ENCODE data around the gene RRAGC. TPM values are rescaled to one million over a fixed set of nuclear protein-coding genes. Genes with fewer than 3 reads are reported as not detected.
A peak's percentile ranks its signal among the peaks of the same experiment; 100 is the strongest.

Gene RRAGC
- total and polyA plus RNA-seq, 10 of the 15 experiments (the other 5 are each of a cell fraction or from before 2014, with no cell fraction given) = 5.5 to 22.1 (median 15.0) TPM

DNA sequence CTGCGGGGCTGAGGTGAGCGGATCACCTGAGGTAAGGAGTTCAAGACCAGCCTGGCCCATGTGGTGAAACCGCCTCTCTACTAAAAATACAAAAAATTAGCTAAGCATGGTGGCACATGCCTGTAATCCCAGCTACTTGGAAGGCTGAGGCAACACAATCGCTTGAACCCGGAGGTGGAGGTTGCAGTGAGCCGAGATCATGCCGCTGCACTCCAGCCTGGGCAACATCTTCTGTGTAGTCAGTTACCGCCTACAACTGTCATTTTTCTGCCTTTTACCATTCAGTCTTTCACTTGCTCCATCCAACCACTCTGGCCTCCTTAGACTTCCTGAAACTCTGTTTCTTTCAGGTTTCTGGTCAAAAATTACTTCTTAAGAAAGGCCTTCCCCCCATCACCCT lies 11.4 kb upstream of the RRAGC start:
- FAIRE-seq (no peak), DNase-seq (ENCODE audit: low read depth, low spot score) (no peak), ATAC-seq (no peak)
- H3K4me2 ChIP-seq (ENCODE audit: control insufficient read depth, insufficient read depth) = peak overlapping the region; percentile 91
- RAD21 ChIA-PET (ENCODE audit: unreplicated experiment) = no interaction called here
- peaks cover 20% of the 10 kb centered on the region for H3K4me1 ChIP-seq (ENCODE audit: control insufficient read depth, insufficient read depth, low read length)
- intact Hi-C loops (cut with micrococcal nuclease; ENCODE audit: unreplicated experiment) (loop anchor here (5.0 kb wide), 1 partner anchor 121 kb away; the partner anchor contains the start of gene AKIRIN1), in situ Hi-C loops (cut with MboI) (no loop called here)
- peaks cover 25% of the 10 kb centered on the region for H3K79me2 ChIP-seq (ENCODE audit: control insufficient read depth, insufficient read depth, low read length)
- WGBS (ENCODE audit: insufficient coverage, insufficient replicate concordance, low lambda C conversion rate, missing lambda C conversion rate) = 96% methylated on average over 8 of the region's 8 CpGs
- H3K9ac ChIP-seq (ENCODE audit: control insufficient read depth, insufficient read depth, low read length) = no peak overlapping the region
- no peak overlapping the region for H3K4me3 ChIP-seq
- no peak overlapping the region for H2AFZ ChIP-seq (ENCODE audit: control insufficient read depth, low read depth, low read length)
- H3K36me3 ChIP-seq (ENCODE audit: control insufficient read depth in 2 of 2, insufficient read depth in 2 of 2, low read length in 1 of 2) = no peaks in the 10 kb centered on the region
- H4K20me1 ChIP-seq (ENCODE audit: control insufficient read depth, insufficient read depth) = no peaks in the 10 kb centered on the region
- SMC1A ChIA-PET (ENCODE audit: uncharacterized antibody, unreplicated experiment) = interaction anchor here (1.5 kb wide), 1 partner anchor 9 kb away, joined by 11 read pairs; no protein-coding TSS in a partner anchor
- no peak for TF ChIP-seq NR2F1 (conservative IDR thresholded peaks at IDR 0.05)
- TF ChIP-seq RAD51 (IDR thresholded peaks at IDR 0.05) = no peak
- no peak for TF ChIP-seq GATAD2B (conservative IDR thresholded peaks at IDR 0.05; ENCODE audit: low read depth)
- TF ChIP-seq POU2F2 (IDR thresholded peaks at IDR 0.05; ENCODE audit: borderline replicate concordance, low read depth, low read length) = no peak
- no peak for TF ChIP-seq SMARCA5 (IDR thresholded peaks at IDR 0.05)
- no peak for TF ChIP-seq HDGF (IDR thresholded peaks at IDR 0.05)
- TF ChIP-seq, protein P1, sequence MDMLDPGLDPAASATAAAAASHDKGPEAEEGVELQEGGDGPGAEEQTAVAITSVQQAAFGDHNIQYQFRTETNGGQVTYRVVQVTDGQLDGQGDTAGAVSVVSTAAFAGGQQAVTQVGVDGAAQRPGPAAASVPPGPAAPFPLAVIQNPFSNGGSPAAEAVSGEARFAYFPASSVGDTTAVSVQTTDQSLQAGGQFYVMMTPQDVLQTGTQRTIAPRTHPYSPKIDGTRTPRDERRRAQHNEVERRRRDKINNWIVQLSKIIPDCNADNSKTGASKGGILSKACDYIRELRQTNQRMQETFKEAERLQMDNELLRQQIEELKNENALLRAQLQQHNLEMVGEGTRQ (IDR thresholded peaks at IDR 0.05; ENCODE audit: borderline replicate concordance, low read depth, low read length) = no peak
- no TSS peak for BruUV-seq (replicated peaks)
- no peak overlapping the region for H3K27ac ChIP-seq (ENCODE audit: control insufficient read depth, insufficient read depth)
- CTCF ChIA-PET = no interaction called here
- no peaks in the 10 kb centered on the region for H3K9me3 ChIP-seq (replicated peaks; ENCODE audit: control insufficient read depth, insufficient read depth, low read length)
- H3K27me3 ChIP-seq (replicated peaks in 1 of 2; ENCODE audit: control insufficient read depth in 2 of 2, insufficient read depth in 2 of 2, low read length in 1 of 2) = no peaks in the 10 kb centered on the region
- POLR2A ChIA-PET = interaction anchor here (3.7 kb wide), 1 partner anchor 14 kb away, joined by 14 read pairs; no protein-coding TSS in a partner anchor

DNA sequence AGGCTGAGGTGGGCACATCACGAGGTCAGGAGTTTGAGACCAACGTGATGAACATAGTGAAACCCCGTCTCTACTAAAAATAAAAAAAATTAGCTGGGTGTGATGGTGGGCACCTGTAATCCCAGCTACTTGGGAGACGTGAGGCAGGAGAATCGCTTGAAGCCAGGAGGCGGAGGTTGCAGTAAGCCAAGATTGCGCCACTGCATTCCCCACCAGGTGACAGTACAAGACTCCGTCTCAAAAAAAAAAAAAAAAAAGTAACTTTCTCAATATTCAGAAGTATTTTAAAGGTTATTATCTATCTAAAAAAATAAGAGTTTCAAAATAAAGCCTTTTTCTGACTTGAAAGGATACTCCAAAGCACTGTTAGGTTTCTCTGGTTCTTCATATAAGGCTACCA lies 7.6 kb upstream of the RRAGC start:
- WGBS (ENCODE audit: insufficient coverage, insufficient replicate concordance, low lambda C conversion rate, missing lambda C conversion rate) = 93% methylated on average over 8 of the region's 8 CpGs
- intact Hi-C loops (cut with micrococcal nuclease; ENCODE audit: unreplicated experiment) = no loop called here
- Histone ChIP-seq H3K9ac (ENCODE audit: control insufficient read depth, insufficient read depth, low read length) (no peak overlapping the region), H3K4me2 (ENCODE audit: control insufficient read depth, insufficient read depth) (no peak overlapping the region), H3K36me3 (ENCODE audit: control insufficient read depth in 2 of 2, insufficient read depth in 2 of 2, low read length in 1 of 2) (no peaks in the 10 kb centered on the region), H2AFZ (ENCODE audit: control insufficient read depth, low read depth, low read length) (no peak overlapping the region), H3K27me3 (replicated peaks in 1 of 2; ENCODE audit: control insufficient read depth in 2 of 2, insufficient read depth in 2 of 2, low read length in 1 of 2) (no peaks in the 10 kb centered on the region), H3K4me3 (no peak overlapping the region), H3K27ac (ENCODE audit: control insufficient read depth, insufficient read depth) (no peak overlapping the region), H4K20me1 (ENCODE audit: control insufficient read depth, insufficient read depth) (no peaks in the 10 kb centered on the region), H3K79me2 (ENCODE audit: control insufficient read depth, insufficient read depth, low read length) (peaks cover 10% of the 10 kb centered on the region), H3K4me1 (ENCODE audit: control insufficient read depth, insufficient read depth, low read length) (peaks cover 14% of the 10 kb centered on the region; the same call in 1 of the 2 replicates), H3K9me3 (replicated peaks; ENCODE audit: control insufficient read depth, insufficient read depth, low read length) (no peaks in the 10 kb centered on the region)
- DNase-seq (ENCODE audit: low read depth, low spot score) (no peak), ATAC-seq (no peak), FAIRE-seq (no peak)
- POLR2A ChIA-PET = interaction anchor here (0.7 to 1.0 kb wide), 2 partner anchors 14 to 819 kb away, joined by 3 to 4 read pairs; no protein-coding TSS in a partner anchor
- TF ChIP-seq, protein P2, sequence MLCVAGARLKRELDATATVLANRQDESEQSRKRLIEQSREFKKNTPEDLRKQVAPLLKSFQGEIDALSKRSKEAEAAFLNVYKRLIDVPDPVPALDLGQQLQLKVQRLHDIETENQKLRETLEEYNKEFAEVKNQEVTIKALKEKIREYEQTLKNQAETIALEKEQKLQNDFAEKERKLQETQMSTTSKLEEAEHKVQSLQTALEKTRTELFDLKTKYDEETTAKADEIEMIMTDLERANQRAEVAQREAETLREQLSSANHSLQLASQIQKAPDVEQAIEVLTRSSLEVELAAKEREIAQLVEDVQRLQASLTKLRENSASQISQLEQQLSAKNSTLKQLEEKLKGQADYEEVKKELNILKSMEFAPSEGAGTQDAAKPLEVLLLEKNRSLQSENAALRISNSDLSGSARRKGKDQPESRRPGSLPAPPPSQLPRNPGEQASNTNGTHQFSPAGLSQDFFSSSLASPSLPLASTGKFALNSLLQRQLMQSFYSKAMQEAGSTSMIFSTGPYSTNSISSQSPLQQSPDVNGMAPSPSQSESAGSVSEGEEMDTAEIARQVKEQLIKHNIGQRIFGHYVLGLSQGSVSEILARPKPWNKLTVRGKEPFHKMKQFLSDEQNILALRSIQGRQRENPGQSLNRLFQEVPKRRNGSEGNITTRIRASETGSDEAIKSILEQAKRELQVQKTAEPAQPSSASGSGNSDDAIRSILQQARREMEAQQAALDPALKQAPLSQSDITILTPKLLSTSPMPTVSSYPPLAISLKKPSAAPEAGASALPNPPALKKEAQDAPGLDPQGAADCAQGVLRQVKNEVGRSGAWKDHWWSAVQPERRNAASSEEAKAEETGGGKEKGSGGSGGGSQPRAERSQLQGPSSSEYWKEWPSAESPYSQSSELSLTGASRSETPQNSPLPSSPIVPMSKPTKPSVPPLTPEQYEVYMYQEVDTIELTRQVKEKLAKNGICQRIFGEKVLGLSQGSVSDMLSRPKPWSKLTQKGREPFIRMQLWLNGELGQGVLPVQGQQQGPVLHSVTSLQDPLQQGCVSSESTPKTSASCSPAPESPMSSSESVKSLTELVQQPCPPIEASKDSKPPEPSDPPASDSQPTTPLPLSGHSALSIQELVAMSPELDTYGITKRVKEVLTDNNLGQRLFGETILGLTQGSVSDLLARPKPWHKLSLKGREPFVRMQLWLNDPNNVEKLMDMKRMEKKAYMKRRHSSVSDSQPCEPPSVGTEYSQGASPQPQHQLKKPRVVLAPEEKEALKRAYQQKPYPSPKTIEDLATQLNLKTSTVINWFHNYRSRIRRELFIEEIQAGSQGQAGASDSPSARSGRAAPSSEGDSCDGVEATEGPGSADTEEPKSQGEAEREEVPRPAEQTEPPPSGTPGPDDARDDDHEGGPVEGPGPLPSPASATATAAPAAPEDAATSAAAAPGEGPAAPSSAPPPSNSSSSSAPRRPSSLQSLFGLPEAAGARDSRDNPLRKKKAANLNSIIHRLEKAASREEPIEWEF (IDR thresholded peaks at IDR 0.05; ENCODE audit: insufficient replicate concordance, low read depth, low read length) = no peak
- TF ChIP-seq EGR1 (IDR thresholded peaks at IDR 0.05; ENCODE audit: borderline replicate concordance in 1 of 2, low read depth in 2 of 2, low read length in 2 of 2) (no peak), RUNX3 (IDR thresholded peaks at IDR 0.05; ENCODE audit: low read length) (no peak), CREM (IDR thresholded peaks at IDR 0.05; ENCODE audit: low read depth) (no peak), POLR2AphosphoS2 (IDR thresholded peaks at IDR 0.05; ENCODE audit: low read depth, low read length) (no peak), ESRRA (IDR thresholded peaks at IDR 0.05; ENCODE audit: low read length) (no peak)
- SMC1A ChIA-PET (ENCODE audit: uncharacterized antibody, unreplicated experiment) = interaction anchor here (0.6 kb wide), 1 partner anchor 392 kb away, joined by 3 read pairs; no protein-coding TSS in a partner anchor
- in situ Hi-C loops (cut with MboI) = no loop called here
- no TSS peak for BruUV-seq (replicated peaks)
- CTCF ChIA-PET = interaction anchor here (0.7 kb wide), 1 partner anchor 829 kb away, joined by 3 read pairs; no protein-coding TSS in a partner anchor
- RAD21 ChIA-PET (ENCODE audit: unreplicated experiment) = no interaction called here
